HG02973 (cell line): ENCODE results near the gene KCNJ5.
A peak's percentile ranks its signal among the peaks of the same experiment; 100 is the strongest.
"Not testable (repeated sequence)": the region's sequence is repeated elsewhere in the genome, so short reads cannot be mapped to it uniquely, and the experiment has no call there.

ENCODE experiments used
- ATAC-seq: cut with Tn5 transposase; IDR thresholded peaks from one replicate; pipeline ENCODE4 v1.9.1; 2021; ENCODE audit warnings: moderate library complexity; ENCODE audit not compliant: unreplicated experiment

KCNJ5 gene

DNA sequence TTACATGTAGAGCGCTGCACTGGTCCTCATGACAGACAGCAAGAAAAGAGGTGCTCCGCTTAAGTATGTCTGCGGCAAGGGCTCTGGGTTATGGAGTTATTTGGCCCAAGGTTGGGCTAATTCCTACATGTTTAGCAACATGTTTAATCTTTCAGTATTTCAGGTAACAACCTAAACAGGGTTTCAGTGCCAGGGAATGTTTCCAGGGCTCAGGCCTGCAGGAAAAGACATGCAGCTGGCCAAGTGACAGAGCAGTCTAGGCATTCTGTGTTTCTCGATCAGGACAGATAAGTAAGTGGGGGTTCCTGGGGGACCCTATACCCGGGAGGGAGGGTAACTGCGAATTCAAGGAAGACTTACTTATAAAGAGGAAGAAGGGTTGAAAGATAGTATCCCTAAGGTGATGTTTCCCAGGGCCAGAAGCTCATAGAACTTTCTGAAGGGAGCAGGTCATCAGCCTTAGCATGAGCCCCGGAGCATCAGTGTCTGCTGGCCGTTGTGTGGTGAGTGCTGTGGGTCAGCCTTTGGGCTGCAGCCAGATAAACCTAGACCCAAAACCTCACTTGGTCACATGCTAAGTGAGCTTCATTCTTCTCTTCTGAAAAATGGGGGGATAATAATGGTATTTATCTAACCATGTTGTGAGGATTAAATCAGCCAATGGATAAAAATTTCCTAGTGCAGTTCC is 18.4 kb downstream of the KCNJ5 start:
- ATAC-seq: no peak

DNA sequence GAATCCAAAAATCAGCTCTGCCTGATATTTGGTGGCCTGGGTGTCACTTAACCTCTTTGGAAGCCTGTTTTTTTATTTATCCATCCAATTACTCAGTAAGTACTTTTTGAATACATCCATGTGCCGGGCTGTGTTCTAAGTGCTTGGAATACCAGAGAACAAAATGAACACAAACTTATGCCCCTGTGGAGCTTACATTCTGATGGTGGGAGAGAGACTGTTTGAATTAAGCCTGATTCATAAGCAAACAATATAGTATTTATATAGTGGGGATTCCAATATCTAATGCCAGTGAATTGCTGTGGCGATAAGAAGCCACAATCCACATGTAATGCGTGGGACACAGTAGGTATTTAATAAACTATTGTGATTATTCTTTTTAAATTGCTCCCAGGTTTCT is 19.4 kb downstream of the KCNJ5 start:
- no peak for ATAC-seq

DNA sequence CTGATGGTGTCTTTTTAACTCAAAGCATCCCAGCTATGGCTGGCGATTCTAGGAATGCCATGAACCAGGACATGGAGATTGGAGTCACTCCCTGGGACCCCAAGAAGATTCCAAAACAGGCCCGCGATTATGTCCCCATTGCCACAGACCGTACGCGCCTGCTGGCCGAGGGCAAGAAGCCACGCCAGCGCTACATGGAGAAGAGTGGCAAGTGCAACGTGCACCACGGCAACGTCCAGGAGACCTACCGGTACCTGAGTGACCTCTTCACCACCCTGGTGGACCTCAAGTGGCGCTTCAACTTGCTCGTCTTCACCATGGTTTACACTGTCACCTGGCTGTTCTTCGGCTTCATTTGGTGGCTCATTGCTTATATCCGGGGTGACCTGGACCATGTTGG is 20.1 kb downstream of the KCNJ5 start:
- ATAC-seq: no peak

DNA sequence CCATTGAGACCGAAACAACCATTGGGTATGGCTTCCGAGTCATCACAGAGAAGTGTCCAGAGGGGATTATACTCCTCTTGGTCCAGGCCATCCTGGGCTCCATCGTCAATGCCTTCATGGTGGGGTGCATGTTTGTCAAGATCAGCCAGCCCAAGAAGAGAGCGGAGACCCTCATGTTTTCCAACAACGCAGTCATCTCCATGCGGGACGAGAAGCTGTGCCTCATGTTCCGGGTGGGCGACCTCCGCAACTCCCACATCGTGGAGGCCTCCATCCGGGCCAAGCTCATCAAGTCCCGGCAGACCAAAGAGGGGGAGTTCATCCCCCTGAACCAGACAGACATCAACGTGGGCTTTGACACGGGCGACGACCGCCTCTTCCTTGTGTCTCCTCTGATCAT is 20.5 kb downstream of the KCNJ5 start:
- no peak for ATAC-seq

DNA sequence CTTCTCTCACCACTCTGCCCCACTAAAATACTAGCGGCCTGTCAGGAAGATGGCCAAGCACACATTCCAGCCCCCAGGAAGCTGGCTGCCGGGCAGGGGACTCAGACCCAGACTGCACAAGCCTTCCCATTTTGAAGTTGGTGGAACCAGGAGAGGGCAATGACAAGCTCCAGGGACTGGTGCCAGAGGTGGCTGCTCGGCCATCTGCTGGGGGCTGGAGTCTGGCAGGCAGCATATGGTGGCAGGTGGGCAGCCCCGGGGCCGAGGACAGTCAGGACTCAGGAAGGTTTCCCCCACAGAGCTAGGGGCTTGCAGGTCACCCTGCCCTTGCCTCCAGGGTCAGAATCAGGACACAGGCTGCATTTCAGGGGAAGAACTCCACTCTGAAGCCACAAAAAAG is 22.6 kb downstream of the KCNJ5 start:
- ATAC-seq: no peak

DNA sequence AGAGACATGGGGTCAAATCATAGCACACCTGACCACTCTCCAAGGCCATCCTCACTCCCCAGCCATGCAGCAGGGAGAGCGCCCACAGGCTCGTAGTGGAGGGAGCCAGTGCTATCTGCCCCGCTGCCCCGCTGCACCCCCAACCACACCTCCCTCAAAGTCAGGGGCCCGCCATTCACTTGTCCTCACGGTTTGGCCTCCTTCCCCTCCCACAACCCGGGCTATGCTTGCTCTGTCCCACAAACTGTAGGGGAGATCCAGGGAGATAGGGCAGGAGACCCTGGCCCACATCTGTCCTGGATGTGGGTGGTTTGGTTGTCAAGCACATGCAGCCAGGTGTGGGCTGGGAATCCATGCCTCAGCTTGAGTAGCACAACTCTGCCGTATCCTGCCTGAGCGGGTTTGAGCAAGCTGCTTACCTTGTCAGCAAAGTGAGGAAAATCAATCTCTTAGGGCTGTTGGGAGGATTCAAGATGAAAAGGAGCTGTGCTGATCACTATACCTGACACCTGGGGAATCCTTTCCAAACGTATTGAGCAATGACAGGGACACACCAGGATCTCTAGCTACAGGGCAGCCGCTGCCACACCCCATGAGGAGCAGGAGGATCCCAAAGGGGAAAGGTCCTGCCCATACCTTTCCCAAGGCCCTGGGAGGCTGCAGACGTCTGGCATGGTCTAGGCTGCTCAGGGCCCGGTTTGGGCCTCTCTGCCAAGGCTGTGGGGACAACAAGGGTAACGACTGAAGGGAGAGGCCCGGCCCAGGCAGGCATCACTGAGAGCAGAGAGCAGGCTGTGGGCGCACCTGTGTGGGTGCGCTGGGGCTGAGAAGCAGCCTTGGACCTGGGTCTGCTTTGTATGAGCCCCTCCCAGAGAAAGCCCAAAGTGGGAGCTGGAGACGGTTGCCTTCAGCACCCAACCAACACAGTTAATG is 23.3 kb downstream of the KCNJ5 start:
- no peak for ATAC-seq

DNA sequence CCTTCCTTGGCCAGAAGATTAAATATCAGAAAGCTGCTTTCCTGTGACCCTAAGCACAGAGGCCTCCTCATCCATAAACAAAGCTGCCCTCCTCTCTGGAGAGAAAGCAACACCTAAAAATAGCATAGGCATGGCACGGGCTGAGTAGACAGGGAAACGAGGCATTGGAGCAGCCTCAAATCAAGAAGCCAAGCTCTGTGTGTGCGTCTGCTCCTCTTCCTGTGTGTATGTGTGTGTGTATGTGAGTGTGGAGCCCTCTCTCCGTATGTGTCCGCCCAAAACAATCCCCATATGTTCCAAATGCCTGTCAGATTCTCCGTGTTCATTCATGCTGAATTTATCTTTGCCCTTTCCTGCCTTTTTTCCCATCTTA is 24.0 kb downstream of the KCNJ5 start:
- no peak for ATAC-seq

DNA sequence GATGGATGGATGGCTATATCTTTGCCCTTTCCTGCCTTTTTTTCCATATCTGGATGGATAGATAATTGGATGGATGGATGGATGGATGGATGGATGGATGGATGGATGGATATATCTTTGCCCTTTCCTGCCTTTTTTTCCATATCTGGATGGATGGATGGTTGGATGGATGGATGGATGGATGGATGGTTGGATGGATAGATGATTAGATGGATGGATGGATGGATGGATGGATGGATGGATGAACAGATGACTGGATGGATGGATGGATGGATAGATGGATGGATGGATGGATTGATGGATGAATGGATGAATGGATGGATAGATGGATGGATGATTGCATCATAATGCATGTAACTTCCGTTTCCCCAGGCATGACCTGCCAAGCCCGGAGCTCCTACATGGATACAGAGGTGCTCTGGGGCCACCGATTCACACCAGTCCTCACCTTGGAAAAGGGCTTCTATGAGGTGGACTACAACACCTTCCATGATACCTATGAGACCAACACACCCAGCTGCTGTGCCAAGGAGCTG is 24.9 kb downstream of the KCNJ5 start:
- no peak for ATAC-seq

DNA sequence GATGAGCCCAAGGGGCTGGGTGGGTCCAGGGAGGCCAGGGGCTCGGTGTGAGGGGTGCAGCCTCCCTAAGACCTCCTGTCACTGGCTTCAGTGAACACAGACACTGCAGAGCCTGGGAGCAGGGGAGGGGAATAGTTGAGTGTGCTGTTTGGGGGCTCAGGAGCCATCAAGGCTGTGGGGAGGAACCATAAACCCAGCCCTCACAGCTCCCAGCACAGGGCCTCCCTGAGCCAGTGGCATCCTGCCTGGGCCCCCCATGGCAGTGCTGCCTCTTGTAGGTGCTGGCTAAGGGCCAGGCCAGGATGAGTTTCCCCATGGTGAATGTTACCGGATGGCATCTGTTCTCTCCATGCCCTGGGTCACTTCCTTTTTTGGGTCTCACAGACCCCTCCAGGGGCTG is 25.5 kb downstream of the KCNJ5 start:
- no peak for ATAC-seq

DNA sequence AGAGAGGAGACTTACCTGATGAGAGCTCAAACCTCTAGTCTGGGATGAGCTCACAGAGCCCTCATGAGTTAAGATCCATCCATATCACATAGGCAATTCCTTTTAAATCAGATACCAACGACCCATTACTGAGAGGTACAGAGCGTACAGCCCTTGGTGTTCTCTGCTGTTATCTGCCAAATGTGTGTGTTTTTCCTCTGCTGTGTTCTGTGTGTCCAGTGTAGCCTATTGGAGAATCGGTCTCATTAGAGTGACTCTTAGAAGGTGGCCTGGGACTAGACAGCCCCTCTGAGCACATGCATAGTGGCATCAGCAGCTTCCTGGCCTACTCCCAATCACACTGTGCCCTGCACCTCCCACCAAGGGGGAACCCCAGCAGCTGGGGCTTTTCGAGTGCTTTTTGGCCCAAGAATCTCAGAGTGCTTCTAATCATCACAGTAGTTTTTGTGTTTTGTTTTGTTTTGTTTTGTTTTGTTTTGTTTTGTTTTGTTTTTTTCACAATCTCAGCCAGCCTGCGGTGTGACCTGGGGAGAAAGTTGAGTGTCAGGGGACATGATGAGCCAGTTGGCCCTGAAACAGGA is 26.1 kb downstream of the KCNJ5 start:
- peak; percentile 57 for ATAC-seq

DNA sequence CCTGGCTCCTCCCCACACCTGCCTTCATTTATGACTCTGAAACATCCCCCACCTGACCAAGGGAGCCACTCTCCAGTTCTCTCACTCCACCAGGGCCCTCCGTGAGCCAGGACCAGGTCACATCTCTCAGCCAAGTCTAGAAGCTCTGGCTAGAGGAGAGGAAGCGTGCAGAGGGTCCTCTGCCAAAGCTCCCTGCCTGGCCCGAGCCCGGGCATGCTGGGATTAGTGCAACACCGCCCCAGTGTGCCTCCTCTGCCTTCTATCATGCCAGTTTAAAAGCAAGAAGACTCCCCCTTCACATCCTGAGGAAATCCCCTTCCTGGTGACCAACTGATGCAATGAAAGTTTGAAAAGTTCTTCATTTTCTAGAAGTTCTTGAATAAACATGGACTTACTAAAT is 28.1 kb downstream of the KCNJ5 start:
- ATAC-seq: no peak

DNA sequence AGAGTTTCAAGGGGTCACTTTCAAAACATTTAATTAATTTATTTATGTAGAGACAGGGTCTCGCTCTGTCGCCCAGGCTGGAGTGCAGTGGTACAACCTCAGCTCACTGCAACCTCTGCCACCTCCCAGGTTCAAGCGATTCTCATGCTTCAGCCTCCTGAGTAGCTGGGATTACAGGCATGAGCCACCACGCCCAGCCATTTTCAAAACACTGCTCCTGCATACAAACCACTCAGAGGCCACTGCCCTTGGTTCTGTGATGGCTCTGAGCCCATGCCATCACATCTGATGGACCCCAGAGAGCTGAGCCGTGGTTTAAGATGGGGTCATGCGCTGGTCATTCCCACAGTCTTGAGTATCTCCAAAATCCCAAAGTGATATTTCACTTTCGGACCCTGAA is 28.5 kb downstream of the KCNJ5 start:
- ATAC-seq: not testable (repeated sequence)

DNA sequence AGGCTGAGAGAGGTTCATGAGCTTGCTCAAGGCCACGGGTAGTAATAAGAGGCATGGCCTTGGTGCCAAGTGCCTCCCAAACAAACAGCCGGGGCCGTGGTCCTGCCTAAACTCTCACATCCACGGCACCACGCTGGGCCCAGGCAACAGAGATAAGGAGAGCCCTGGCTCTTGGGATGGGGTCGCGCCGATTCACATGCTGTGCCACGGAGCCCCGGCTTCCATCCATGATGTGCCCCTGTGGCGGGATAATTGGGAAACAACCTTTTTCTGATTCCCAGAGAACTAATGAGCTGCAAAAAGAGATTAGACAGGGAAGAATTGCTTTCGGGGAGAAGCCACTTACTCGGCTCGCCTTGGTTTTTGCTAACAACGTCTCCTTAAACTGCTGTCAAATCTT is 29.5 kb downstream of the KCNJ5 start:
- ATAC-seq: no peak

DNA sequence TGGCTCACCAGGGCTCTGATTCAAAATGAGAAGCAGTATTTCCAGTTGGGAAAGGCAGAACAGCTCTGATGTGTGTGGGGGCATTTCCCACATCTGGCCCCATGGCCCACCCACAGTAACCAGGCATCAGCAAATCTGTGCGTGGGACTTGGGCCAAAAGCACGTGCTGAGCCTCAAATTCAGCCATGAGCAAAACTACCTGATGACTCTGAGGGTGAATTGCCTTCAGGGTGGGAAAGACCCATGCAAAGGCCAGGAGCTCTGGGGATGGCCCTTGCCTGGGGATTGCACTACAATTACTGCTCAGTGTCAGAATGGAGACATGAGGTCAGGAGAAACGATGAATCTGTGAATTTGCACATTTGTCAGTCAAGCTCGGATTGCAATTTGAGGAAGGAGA is 30.6 kb downstream of the KCNJ5 start:
- no peak for ATAC-seq

DNA sequence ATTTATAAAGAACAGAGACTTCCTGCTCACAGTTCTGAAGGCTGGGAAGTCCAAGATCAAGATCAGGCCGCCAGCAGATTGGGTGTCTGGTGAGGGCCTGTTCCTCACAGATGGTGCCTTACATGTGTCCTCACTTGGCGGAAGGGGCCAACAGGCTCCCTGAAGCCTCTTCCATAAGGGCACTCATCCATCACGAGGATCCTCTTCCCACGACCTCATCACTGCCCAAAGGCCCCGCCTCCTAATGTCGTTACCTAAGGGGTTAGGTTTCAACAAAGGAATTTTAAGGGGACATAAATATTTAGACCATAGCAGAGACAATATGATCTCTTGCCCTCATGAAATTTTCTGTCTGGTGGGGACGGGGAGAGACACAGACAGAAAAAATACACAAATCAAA is 32.9 kb downstream of the KCNJ5 start:
- ATAC-seq: no peak

DNA sequence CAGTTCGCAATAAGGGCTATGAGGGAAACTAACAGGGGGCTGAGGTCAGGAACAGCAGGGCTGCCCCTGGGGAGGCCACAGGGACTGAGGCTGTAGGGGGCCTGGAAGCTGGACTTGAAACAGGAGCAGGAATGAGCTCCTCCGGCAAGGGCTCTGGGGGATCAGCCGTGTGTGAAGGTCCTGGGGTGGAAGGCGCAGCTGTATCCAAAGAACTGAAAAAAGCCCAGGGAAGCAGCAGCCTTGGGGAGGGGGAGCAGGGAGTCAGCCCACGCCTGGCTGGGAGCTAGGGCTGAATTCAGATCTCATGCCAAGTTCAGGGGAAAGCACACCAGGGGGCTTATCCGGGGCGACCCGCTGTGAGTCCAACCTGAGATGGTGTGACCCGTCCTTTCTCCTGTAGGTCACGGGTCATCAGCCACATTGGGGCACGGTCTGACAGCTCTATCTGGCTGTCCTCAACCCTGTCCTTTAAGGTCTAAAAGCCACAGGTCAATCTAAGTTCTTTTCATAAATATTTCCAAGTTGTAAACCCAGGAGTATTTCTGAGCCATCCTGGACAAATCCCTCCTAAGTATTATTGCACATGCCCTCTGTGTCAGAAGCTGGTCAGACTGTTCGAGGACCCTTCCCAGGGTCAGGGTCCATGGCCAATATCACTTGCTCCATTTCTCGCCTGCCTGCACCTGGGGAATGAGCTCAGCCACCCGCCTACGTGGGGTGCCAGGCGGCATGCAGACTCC is 33.5 kb downstream of the KCNJ5 start:
- ATAC-seq: no peak

DNA sequence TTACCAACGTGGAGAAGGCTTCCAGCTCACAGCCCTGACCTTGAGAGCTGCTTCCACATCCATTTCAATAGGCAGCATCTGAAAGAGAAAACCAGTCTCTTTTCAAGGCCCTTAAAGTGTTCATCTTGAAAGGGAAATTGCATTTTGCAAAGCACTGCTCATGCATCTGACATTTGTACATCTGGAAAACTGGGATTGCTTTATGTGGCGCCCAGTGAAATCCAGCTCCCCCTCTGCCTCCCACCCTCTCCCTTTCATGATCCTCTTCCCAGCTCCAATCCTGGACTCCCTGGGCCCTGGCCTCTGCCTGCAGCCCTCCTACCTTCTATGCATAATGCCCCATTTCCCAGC is 34.1 kb downstream of the KCNJ5 start:
- ATAC-seq: no peak

DNA sequence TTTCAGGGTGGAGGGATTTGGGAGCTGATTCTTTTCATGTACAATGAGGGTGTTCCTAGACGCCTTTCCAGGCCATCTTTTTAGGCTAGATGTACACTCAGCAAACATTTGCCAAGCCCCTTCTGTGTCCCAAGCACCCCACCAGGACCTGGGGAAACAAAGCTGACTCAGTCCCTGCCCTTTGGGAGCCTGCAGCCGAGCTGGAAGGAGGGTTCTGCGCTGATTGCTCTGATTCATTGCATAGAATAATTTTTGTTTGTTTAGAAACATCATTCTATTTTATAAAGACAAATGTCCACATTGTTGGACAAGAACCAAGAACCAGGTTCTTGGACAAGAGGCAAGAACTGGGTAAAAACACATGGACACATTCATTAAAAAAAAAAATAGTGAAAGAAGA is 34.8 kb downstream of the KCNJ5 start:
- ATAC-seq: no peak

DNA sequence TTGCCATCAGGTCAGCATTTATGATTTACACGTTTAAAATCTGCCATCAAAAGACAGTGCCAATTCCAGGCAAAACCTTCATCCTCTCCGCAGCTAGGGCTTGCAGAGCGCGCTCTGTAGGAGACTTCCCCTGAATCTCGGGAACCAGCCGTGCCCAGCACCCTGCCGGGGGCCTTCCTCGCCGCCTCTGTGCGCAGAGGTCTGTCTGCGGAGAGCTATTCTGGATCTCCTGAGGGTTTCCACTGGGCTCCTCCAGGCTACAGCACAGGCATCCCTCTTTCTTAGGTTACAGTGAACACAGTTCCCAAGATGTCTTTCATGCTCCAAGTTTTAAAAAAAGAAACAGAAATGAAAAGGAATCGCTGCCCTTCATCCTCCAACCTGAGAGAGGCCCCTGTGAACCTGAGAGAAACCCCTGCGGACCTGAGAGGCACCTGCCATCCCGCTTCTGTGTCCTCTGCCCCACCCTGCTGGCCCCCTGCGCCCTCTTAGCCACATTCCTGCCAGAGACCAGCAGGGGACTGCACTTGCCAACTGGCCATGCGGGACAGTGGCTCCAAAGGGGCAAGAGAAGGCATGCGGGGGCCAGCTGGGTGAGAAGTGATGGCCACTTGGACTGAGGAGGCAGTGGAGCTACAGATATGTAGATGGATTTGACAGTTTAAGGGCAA is 35.4 kb downstream of the KCNJ5 start:
- ATAC-seq: no peak

DNA sequence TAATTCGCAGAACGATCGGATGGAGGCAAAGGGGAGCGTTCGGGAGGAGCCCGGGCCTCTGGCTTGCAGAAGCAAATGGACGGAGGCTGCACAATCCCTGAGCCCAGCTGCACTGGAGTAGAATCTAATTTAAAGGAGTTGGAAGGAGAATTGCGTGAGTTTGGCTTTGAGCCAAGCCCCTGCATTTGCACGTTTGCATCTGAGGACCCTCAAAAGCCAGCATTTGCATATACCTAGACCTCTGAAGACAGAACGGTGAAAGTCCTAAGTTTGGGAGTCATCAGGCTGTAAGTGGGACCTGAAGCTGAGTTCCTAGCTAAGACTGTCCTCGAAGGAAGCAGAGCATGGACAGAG is 35.9 kb downstream of the KCNJ5 start:
- ATAC-seq: no peak
